ENCODE data around the gene TYR.
A peak's percentile ranks its signal among the peaks of the same experiment; 100 is the strongest.

The TYR gene

GRCh38 chr11:89175796-89176195 is 1.9 kb upstream of the TYR start:
- TF ChIP-seq CTCF (IDR thresholded peaks at IDR 0.05; ENCODE audit: low read depth, low read length): no peak
- H3K4me3 ChIP-seq (ENCODE audit: low read depth, low read length): no peak overlapping the region
- DNase-seq (ENCODE audit: low read depth, low spot score): no peak
- in situ Hi-C loops (cut with HindIII; ENCODE audit: low sequenced_read_pairs): no loop called here

- no peak for DNase-seq (ENCODE audit: low read depth, low spot score)
- no peak for TF ChIP-seq CTCF (IDR thresholded peaks at IDR 0.05; ENCODE audit: low read depth, low read length)
- no peak overlapping the region for H3K4me3 ChIP-seq (ENCODE audit: low read depth, low read length)
- in situ Hi-C loops (cut with HindIII; ENCODE audit: low sequenced_read_pairs): no loop called here
Observed at GRCh38 chr11:89176938-89177337, 737 bp upstream of the TYR start.

- in situ Hi-C loops (cut with HindIII; ENCODE audit: low sequenced_read_pairs): no loop called here
- no peak overlapping the region for H3K4me3 ChIP-seq (ENCODE audit: low read depth, low read length)
- no peak for DNase-seq (ENCODE audit: low read depth, low spot score)
- no peak for TF ChIP-seq CTCF (IDR thresholded peaks at IDR 0.05; ENCODE audit: low read depth, low read length)
Observed at GRCh38 chr11:89181111-89181510, 3.4 kb downstream of the TYR start.

GRCh38 chr11:89182773-89183518 is 5.3 kb downstream of the TYR start:
- in situ Hi-C loops (cut with HindIII; ENCODE audit: low sequenced_read_pairs): no loop called here
- H3K4me3 ChIP-seq (ENCODE audit: low read depth, low read length): no peak overlapping the region
- peak; percentile 12 for DNase-seq (ENCODE audit: low read depth, low spot score)
- no peak for TF ChIP-seq CTCF (IDR thresholded peaks at IDR 0.05; ENCODE audit: low read depth, low read length)

GRCh38 chr11:89184021-89184420 is 6.3 kb downstream of the TYR start:
- no peak overlapping the region for H3K4me3 ChIP-seq (ENCODE audit: low read depth, low read length)
- TF ChIP-seq CTCF (IDR thresholded peaks at IDR 0.05; ENCODE audit: low read depth, low read length): no peak
- in situ Hi-C loops (cut with HindIII; ENCODE audit: low sequenced_read_pairs): no loop called here
- DNase-seq (ENCODE audit: low read depth, low spot score): peak; percentile 72

GRCh38 chr11:89189776-89190175 is 12.1 kb downstream of the TYR start:
- in situ Hi-C loops (cut with HindIII; ENCODE audit: low sequenced_read_pairs): no loop called here
- no peak for DNase-seq (ENCODE audit: low read depth, low spot score)
- H3K4me3 ChIP-seq (ENCODE audit: low read depth, low read length): no peak overlapping the region
- no peak for TF ChIP-seq CTCF (IDR thresholded peaks at IDR 0.05; ENCODE audit: low read depth, low read length)
